Caki2 (cell line): Measurements from ENCODE around the gene DHRS4. TPM values are rescaled to one million over a fixed set of nuclear protein-coding genes. Genes with fewer than 3 reads are reported as not detected.
A peak's percentile ranks its signal among the peaks of the same experiment; 100 is the strongest.
"Not testable (repeated sequence)": the region's sequence is repeated elsewhere in the genome, so short reads cannot be mapped to it uniquely, and the experiment has no call there.

ENCODE experiments used
- DNase-seq: peaks from one replicate; pipeline ENCODE4 v3.0.0-alpha.2; 2015; ENCODE audit warnings: low read depth
- in situ Hi-C: cut with HindIII; loops from 2 replicates; pipeline ENCODE4 v1.10.0; 2016; ENCODE audit warnings: low sequenced_read_pairs, low pct_unique_long_range_greater_than_20kb, mixed read lengths
- total RNA-seq: library from RNA; depleted of rRNA; stranded (reverse); fragments of >200 nt; shearing (Covaris generic); gene quantifications from 2 replicates; pipeline ENCODE4 v1.2.3, GENCODE V29; 2014; ENCODE audit warnings: low replicate concordance; rRNA removed

The DHRS4 gene
- total RNA-seq, 1 experiment from 2014 or later: 50.0 TPM

DNA sequence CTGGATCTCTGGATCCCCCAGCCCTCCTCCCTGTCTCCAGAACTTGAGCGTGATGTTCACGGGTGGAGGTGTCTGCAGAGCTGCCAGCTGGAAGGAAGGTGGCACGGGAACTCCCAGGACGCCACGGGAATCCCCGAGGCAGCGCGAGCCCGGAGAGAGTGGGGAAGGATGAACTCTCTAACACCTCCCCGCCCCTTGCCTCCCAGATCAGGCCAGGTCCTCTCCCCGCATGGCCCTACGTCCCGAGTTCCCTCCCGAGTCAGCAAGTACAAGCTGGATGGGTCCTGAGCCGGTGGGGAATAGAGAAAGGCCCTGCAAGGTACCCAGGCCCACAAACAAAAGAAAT, 52.9 kb downstream of the DHRS4 start:
- DNase-seq, in situ Hi-C loops: not testable (repeated sequence)

DNA sequence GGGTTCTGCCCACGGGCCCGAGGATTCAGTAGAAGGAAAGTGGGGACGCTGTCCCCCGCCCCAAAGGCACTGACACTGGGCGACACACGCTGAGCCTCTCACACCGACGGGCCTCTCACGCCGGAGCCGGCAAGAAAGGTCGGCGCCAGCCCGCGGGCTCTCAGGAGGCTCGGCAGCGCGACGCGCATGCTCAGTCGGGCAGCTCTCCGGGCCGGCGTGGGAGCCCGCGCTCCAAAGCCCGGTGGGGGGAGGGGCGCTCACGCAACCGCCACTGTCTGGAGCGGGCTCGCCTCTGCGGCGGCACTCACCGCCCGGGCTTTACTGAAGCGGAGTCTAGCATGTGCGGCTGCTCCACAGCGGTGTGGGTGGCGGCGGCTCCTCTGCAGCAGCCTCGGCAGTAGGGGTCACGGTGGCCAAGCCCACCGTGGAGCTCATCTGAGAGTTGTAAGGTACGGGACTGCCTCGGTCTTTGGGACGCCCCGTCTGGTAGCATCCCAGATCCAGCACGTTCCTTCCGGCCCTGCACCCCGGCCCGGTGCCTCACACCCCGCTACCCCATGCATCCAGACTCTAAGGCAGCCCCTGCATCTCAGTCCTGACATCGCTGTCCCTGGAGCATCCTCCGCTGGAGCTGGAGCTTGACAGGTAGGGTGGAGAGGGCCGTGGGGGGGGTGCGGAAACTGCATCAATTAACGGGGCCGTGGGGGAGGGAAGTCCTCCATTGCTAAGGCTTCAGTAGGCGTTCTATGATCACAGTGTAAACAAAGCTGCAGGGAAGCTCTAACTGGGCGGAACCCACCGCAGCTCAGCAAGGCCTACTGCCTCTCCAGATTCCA, 53.5 kb downstream of the DHRS4 start:
- in situ Hi-C loops, DNase-seq: not testable (repeated sequence)

DNA sequence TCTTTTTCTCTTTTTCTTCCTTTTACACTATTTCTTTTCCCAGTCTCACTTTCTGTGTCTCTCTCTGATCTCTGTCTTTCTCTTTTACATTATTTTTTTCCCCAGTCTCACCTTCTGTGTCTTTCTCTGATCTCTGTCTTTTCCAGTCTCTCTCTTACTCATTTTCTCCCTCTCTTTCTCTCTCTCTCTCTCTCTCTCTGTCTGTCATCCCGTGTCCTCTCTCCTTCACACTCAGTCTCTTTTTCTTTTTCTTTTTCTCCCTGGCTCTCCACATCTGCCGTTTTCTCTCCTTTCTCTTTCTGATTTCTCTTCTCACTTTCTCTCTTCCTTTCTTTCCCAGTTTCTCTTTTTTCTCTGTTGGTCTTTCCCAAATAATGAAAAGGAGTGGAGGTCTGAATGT, 57.5 kb downstream of the DHRS4 start:
- in situ Hi-C loops: no loop called here
- no peak for DNase-seq

DNA sequence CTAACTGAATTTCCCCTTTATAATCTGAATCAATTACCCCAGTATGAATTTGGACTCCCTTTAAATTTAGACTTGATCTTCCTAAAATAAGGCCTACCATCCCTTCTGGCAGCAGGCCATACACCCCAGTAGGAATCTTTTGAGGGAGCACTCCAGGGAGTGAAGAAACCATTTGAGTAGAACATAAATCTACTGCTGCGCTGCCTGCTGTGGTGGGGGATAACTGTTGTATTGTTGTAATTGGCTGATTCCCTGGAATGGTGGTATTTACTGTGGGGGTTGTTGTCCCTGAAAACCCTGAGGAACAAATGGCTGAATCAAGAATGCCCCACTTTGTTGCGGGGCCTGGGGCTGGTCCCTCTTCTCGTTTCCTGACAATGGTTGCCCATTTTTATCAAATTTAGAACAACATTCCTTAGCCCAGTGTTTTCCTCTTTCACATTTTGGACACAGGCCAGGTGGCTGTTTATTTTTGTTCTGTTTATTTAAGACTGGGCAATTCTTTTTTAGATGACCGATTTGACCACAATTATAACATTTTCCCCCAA, 59.2 kb downstream of the DHRS4 start:
- in situ Hi-C loops, DNase-seq: not testable (repeated sequence)

DNA sequence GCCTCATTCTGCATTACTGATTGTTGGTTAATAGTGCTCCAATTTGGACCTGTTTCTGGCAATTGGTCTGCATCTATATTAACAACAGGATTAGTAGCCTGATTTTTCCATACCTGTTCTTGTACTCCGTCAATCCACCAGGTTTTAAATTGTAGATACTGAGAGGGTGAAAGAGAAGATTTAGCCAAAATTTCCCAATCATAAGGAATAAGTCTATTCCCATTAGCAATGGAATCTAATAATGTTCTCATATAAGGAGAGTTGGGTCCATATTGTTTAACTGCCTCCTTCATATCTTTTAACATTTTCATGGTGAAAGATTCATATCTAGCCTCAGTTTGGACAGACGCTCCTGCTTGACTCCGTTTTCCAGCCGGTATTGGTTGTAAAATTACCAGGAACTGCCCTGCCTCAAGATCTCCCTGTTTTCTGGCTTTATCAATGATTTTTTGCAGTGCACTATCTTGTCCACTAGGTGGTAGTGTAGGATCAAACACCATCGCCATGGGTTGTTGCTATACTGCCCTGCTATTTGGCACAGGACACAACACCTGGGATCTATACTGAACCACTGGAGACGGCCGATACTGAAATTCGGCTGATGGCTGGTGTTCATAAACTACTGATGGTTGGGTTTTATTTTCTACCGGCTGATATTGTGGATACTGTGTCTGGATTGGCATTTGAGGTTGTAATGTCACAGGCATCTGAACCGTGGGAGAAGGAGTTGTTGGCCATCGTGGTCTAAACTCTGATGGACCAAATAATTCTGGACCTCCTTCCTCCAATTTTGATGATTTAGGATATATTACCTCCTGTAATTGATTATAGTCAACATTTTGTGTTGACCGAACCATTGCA, 60.3 kb downstream of the DHRS4 start:
- in situ Hi-C loops: no loop called here
- DNase-seq: peak; percentile 51

DNA sequence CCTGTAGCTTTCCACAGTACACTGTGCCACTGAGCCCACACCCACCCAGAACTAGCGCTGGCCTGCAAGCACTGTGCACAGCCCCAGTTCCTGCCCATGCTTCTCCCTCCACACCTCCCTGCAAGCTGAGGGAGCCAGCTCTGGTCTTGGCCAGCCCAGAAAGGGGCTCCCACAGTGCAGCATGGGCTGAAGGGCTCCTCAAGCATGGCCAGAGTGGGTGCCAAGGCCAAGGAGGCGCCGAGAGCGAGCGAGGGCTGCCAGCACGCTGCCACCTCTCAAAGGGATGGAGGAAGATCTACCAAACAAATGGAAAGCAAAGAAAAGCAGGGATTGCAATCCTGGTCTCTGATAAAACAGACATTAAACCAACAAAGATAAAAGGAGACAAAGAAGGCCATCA, 62.2 kb downstream of the DHRS4 start:
- in situ Hi-C loops: not testable (repeated sequence)

More for the DNA sequence above, 62.2 kb downstream of the DHRS4 start:
- not testable (repeated sequence) for DNase-seq

Other genes with a start within 250 kb of the DHRS4 start
- gene DHRS4L2, start 35.2 kb downstream of the DHRS4 start, total RNA-seq: 15.3 and 32.1 TPM in 2 replicates
- 0.26 TPM in 1 of 2 replicates, not detected in the other for gene CARMIL3, start 98.2 kb downstream of the DHRS4 start, total RNA-seq
- 0.07 TPM in 1 of 2 replicates, not detected in the other for gene CPNE6, start 117.8 kb downstream of the DHRS4 start, total RNA-seq
- gene PCK2, start 140.5 kb downstream of the DHRS4 start, total RNA-seq: 19.5 and 54.7 TPM in 2 replicates
- 47.4 and 117 TPM in 2 replicates for gene DCAF11, start 161.0 kb downstream of the DHRS4 start, total RNA-seq
- 1.8 TPM in 1 of 2 replicates, not detected in the other for gene NRL, start 161.2 kb downstream of the DHRS4 start, total RNA-seq
- not detected in 2 replicates for gene FITM1, start 176.9 kb downstream of the DHRS4 start, total RNA-seq
- 77.8 and 123 TPM in 2 replicates for gene PSME1, start 182.4 kb downstream of the DHRS4 start, total RNA-seq
- gene EMC9, start 187.8 kb downstream of the DHRS4 start, total RNA-seq: 12.8 and 23.0 TPM in 2 replicates
- 191 and 202 TPM in 2 replicates for gene PSME2, start 192.8 kb downstream of the DHRS4 start, total RNA-seq
- 46.1 and 48.9 TPM in 2 replicates for gene RNF31, start 193.7 kb downstream of the DHRS4 start, total RNA-seq
- 29.9 and 36.1 TPM in 2 replicates for gene IRF9, start 207.5 kb downstream of the DHRS4 start, total RNA-seq
- gene REC8, start 218.3 kb downstream of the DHRS4 start, total RNA-seq: not detected in 2 replicates
- 25.7 and 32.7 TPM in 2 replicates for gene IPO4, start 235.0 kb downstream of the DHRS4 start, total RNA-seq
- 50.9 and 57.1 TPM in 2 replicates for gene TM9SF1, start 241.7 kb downstream of the DHRS4 start, total RNA-seq